ENCODE results near the gene TRIM45. TPM values are rescaled to one million over a fixed set of nuclear protein-coding genes. Genes with fewer than 3 reads are reported as not detected.

Gene TRIM45
- total and polyA plus RNA-seq, 2 of the 4 experiments (the other 2 are of a cell fraction): 2.0 to 5.1 TPM

GRCh38 chr1:117113199-117113598, 8.3 kb downstream of the TRIM45 start:
- no peak overlapping the region for H3K4ac ChIP-seq (ENCODE audit: low read depth, low read length)
- no peak overlapping the region for H4K5ac ChIP-seq (ENCODE audit: low read depth, low read length)
- no peaks in the 10 kb centered on the region for H4K20me1 ChIP-seq (ENCODE audit: insufficient read depth, low read length)
- no peak overlapping the region for H3K23ac ChIP-seq (ENCODE audit: low read depth, low read length)
- intact Hi-C loops (cut with micrococcal nuclease) (no loop called here), dilution Hi-C loops (cut with HindIII; ENCODE audit: low sequenced_read_pairs, unreplicated experiment) (no loop called here), in situ Hi-C loops (cut with MboI; ENCODE audit: low sequenced_read_pairs) (no loop called here)
- 0 out of 4 replicates have a peak, but pooled peaks cover 0 to 5% of the 10 kb centered on the region in 2 experiments for H3K79me1 ChIP-seq (ENCODE audit: low read depth in 1 of 2, low read length in 2 of 2)
- no TSS peak for BruUV-seq (replicated peaks)
- H3K36me3 ChIP-seq (ENCODE audit: control insufficient read depth, insufficient read depth, low read length): peaks cover 13% of the 10 kb centered on the region
- H3K9ac ChIP-seq (ENCODE audit: low read depth, low read length): no peak overlapping the region
- ATAC-seq (ENCODE audit: low read depth): no peak
- no peak overlapping the region for H2BK120ac ChIP-seq (ENCODE audit: low read depth, low read length)
- no peak overlapping the region for H2BK20ac ChIP-seq (ENCODE audit: low read depth, low read length)
- no peak overlapping the region for H3K56ac ChIP-seq (ENCODE audit: extremely low read depth, insufficient read depth, low read length)
- DNase-seq: no peak
- POLR2A ChIA-PET (ENCODE audit: unreplicated experiment): interaction anchor here (0.7 kb wide), 1 partner anchor 18 kb away, joined by 3 read pairs; no protein-coding TSS in a partner anchor
- H2BK15ac ChIP-seq (ENCODE audit: low read depth, low read length): no peak overlapping the region
- 100% methylated on average over 6 of the region's 11 CpGs; no CpG with 5 or more reads in 1 of the 2 experiments for WGBS, 2 experiments (ENCODE audit: extremely low coverage in 2 of 2, insufficient read length in 1 of 2)
- CTCF ChIA-PET: interaction anchor here (1.1 to 1.3 kb wide), 2 partner anchors 15 to 45 kb away, joined by 3 to 4 read pairs; no protein-coding TSS in a partner anchor
- no peak for TF ChIP-seq MXI1 (IDR thresholded peaks at IDR 0.05; ENCODE audit: borderline replicate concordance, low read depth, low read length)
- no peak for TF ChIP-seq ELK1 (IDR thresholded peaks at IDR 0.05; ENCODE audit: borderline replicate concordance, low read depth, low read length)
- TF ChIP-seq, protein P1, sequence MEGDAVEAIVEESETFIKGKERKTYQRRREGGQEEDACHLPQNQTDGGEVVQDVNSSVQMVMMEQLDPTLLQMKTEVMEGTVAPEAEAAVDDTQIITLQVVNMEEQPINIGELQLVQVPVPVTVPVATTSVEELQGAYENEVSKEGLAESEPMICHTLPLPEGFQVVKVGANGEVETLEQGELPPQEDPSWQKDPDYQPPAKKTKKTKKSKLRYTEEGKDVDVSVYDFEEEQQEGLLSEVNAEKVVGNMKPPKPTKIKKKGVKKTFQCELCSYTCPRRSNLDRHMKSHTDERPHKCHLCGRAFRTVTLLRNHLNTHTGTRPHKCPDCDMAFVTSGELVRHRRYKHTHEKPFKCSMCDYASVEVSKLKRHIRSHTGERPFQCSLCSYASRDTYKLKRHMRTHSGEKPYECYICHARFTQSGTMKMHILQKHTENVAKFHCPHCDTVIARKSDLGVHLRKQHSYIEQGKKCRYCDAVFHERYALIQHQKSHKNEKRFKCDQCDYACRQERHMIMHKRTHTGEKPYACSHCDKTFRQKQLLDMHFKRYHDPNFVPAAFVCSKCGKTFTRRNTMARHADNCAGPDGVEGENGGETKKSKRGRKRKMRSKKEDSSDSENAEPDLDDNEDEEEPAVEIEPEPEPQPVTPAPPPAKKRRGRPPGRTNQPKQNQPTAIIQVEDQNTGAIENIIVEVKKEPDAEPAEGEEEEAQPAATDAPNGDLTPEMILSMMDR (conservative IDR thresholded peaks at IDR 0.05; ENCODE audit: low read depth, low read length): no peak
- TF ChIP-seq NFE2L2 (IDR thresholded peaks at IDR 0.05; ENCODE audit: low read depth, low read length): no peak
- TF ChIP-seq MAFK (IDR thresholded peaks at IDR 0.05; ENCODE audit: low read depth, low read length): no peak
- H3K9me3 ChIP-seq (ENCODE audit: control insufficient read depth, insufficient read depth, low read length): no peaks in the 10 kb centered on the region
- H4K91ac ChIP-seq (ENCODE audit: insufficient read depth, low read depth, low read length): no peak overlapping the region
- no peaks in the 10 kb centered on the region for H3K4me1 ChIP-seq (ENCODE audit: control insufficient read depth, insufficient read depth, low read length)
- no peak overlapping the region for H3K4me3 ChIP-seq (ENCODE audit: insufficient read depth, low read depth, low read length)
- H3K27ac ChIP-seq (ENCODE audit: insufficient read depth, low read length): no peak overlapping the region
- no peak overlapping the region for H3K18ac ChIP-seq (ENCODE audit: low read depth, low read length)
- peaks cover 3% of the 10 kb centered on the region; the same call in 1 of the 2 replicates for H3K9me1 ChIP-seq (ENCODE audit: insufficient read depth, low read length)
- H3K27me3 ChIP-seq (ENCODE audit: control insufficient read depth, insufficient read depth, low read length): no peaks in the 10 kb centered on the region
- no peak overlapping the region for H3K4me2 ChIP-seq (ENCODE audit: low read depth, low read length)
- H2AK9ac ChIP-seq (replicated peaks; ENCODE audit: low read depth, low read length, poor library complexity): no peak overlapping the region
- no peak overlapping the region for H4K8ac ChIP-seq (ENCODE audit: low read depth in 2 of 2, low read length in 2 of 2)
- no peak overlapping the region for H2AK5ac ChIP-seq (ENCODE audit: low read depth, low read length)
- H2AFZ ChIP-seq (replicated peaks; ENCODE audit: low read length, poor library complexity): no peak overlapping the region
- H2BK5ac ChIP-seq (ENCODE audit: low read depth, low read length, poor library complexity, severe bottlenecking): no peak overlapping the region
- no peak overlapping the region for H3K14ac ChIP-seq (replicated peaks; ENCODE audit: low read depth, low read length)

Data from IMR-90 (cell line).